GM10266 (cell line): ENCODE data around the gene CHRM5.
"Not testable (repeated sequence)": the region's sequence is repeated elsewhere in the genome, so short reads cannot be mapped to it uniquely, and the experiment has no call there.

Source experiments
- DNase-seq: peaks from one replicate; pipeline ENCODE4 v3.0.0; 2012; ENCODE audit errors: extremely low spot score
- CTCF ChIP-seq: IDR thresholded peaks from 2 replicates; pipeline ENCODE4 v1.5.1; 2012; ENCODE audit warnings: mild to moderate bottlenecking, low read depth; ENCODE audit not compliant: control insufficient read depth, insufficient read depth; ENCODE audit errors: missing control alignments

CHRM5 gene

GRCh38 chr15:34043391-34043790 is 75.1 kb downstream of the CHRM5 start:
- TF ChIP-seq CTCF: no peak
- no peak for DNase-seq

DNA sequence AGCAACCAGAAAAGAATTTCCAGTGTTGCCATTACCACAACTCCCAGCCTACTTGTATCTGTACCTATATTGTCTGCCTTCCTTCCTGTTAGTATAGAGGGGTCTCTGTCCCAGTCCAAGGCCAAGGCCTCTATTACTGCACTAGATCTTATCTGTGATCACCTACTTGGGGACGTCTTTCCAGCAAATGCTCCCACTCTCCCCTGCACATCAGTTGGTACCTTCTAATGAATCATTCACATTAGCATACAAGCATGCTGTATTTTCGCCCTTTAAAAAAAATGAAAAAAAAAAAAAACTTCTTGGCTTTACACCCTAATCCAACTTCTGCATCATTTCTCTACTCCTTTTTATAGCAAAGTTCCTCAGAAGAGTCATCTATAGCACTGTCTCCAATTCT is 75.5 kb downstream of the CHRM5 start:
- TF ChIP-seq CTCF: no peak
- DNase-seq: no peak

DNA sequence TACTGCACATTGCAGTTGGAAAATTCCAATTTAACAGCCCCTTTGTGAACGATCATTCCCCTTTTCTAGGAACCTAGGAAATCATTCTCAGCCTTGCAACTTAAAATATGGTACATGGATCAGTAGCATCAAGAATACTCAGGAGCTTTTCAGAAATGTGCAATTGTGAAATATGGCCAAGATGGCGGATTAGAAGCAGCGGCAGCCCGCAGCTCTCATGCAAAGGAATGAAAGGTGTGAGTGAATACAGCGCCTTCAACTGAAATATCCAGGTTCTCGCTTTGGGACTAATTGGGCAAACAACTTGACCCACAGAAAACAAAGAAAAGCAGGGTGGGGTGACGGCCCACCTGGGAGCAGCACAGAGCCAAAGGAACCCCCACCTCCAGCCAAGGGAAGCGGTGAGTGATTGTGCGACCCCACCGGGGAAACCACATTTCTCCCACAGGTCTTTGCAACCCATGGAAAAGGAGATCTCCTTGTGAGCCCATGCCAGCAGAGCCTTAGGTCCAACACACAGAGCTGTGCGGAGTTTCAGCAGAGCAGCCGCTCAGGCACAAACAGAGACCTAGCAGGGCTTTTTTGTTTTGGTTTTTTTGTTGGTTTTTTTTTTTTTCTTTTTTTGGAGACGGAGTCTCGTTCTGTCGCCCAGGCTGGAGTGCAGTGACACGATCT is 78.3 kb downstream of the CHRM5 start:
- DNase-seq: no peak
- no peak for TF ChIP-seq CTCF

GRCh38 chr15:34047893-34048775 is 79.8 kb downstream of the CHRM5 start:
- DNase-seq: no peak
- no peak for TF ChIP-seq CTCF

- DNase-seq: no peak
- no peak for TF ChIP-seq CTCF
These were observed 80.8 kb downstream of the CHRM5 start for GRCh38 chr15:34049112-34049511.

- DNase-seq: not testable (repeated sequence)
These were observed 82.1 kb downstream of the CHRM5 start for GRCh38 chr15:34050385-34050784.

DNA sequence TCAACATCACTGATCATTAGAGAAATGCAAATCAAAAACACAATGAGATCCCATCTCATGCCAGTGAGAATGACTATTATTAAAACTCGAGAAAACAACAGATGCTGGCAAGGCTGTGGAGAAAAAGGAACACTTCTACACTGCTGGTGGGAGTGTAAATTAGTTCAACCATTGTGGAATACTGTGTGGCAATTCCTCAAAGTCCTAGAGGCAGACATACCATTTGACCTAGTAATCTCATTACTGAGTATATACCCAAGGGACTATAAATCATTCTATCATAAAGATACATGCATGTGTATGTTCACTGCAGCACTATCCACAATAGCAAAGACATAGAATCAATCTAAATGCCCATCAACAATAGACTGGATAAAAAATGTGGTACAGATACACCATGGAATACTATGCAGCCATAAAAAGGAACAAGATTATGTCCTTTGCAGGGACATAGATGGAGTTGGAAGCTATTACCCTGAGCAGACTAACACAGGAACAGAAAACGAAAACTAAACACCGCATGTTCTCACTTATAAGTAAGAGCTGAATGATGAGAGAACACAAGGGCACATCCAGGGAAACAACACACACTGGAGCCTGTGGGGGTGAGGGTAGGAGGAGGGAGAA is 85.9 kb downstream of the CHRM5 start:
- no peak for DNase-seq
- no peak for TF ChIP-seq CTCF
